Peyer's patch (tissue), 4 donors: ENCODE measurements around the gene CYP1A2.

ENCODE experiments used
- POLR2A ChIP-seq, 2 donors: fragments of 450-650 bp; IDR thresholded peaks; one replicate each; pipeline ENCODE4 v1.5.1; 2017; ENCODE audit warnings: antibody characterized with exemption in 2 of 2, mild to moderate bottlenecking in 2 of 2, moderate library complexity in 2 of 2
- TF ChIP-seq, protein P1 (sequence below), 6 experiments: fragments of 450-650 bp in 4 of 6; fragments of 200-600 bp in 2 of 6; sonication (generic) in 1 of 6; IDR thresholded peaks; one replicate each; pipeline ENCODE4 v1.5.1; 2017 to 2019; ENCODE audit warnings: antibody characterized with exemption in 6 of 6, mild to moderate bottlenecking in 3 of 6, moderate library complexity in 1 of 6

- TF ChIP-seq, protein P1, sequence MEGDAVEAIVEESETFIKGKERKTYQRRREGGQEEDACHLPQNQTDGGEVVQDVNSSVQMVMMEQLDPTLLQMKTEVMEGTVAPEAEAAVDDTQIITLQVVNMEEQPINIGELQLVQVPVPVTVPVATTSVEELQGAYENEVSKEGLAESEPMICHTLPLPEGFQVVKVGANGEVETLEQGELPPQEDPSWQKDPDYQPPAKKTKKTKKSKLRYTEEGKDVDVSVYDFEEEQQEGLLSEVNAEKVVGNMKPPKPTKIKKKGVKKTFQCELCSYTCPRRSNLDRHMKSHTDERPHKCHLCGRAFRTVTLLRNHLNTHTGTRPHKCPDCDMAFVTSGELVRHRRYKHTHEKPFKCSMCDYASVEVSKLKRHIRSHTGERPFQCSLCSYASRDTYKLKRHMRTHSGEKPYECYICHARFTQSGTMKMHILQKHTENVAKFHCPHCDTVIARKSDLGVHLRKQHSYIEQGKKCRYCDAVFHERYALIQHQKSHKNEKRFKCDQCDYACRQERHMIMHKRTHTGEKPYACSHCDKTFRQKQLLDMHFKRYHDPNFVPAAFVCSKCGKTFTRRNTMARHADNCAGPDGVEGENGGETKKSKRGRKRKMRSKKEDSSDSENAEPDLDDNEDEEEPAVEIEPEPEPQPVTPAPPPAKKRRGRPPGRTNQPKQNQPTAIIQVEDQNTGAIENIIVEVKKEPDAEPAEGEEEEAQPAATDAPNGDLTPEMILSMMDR (IDR thresholded peaks at IDR 0.05) = no peak
- no peak for TF ChIP-seq POLR2A (IDR thresholded peaks at IDR 0.05)
Observed at GRCh38 chr15:74802862-74803447, 54.3 kb downstream of the CYP1A2 start.
